Mucosa of descending colon (tissue), 3 donors: ENCODE data around the gene ADCY4. TPM values are rescaled to one million over a fixed set of nuclear protein-coding genes. Genes with fewer than 3 reads are reported as not detected.
"Not testable (repeated sequence)": the region's sequence is repeated elsewhere in the genome, so short reads cannot be mapped to it uniquely, and the experiment has no call there.

ENCODE experiments used
- ATAC-seq: fragments of 200-7000 bp; cut with Tn5 transposase; one replicate; pipeline ENCODE4 v1.9.1; 2020; ENCODE audit warnings: mild to moderate bottlenecking, moderate library complexity
- DNase-seq, 3 donors: peaks; one replicate each; pipeline ENCODE4 v3.0.0-alpha.2; 2020
- H3K36me3 ChIP-seq: fragments of 200-600 bp; one replicate; pipeline ENCODE4 v1.8.0; 2021; ENCODE audit warnings: low read depth, mild to moderate bottlenecking
- H3K4me1 ChIP-seq: fragments of 200-600 bp; one replicate; pipeline ENCODE4 v1.8.0; 2021; ENCODE audit warnings: low read depth, mild to moderate bottlenecking
- H3K4me3 ChIP-seq: fragments of 200-600 bp; one replicate; pipeline ENCODE4 v1.8.0; 2021; ENCODE audit warnings: mild to moderate bottlenecking
- H3K9me3 ChIP-seq: fragments of 200-600 bp; one replicate; pipeline ENCODE4 v1.8.0; 2021; ENCODE audit warnings: mild to moderate bottlenecking
- CTCF ChIP-seq: fragments of 200-600 bp; IDR thresholded peaks from one replicate; pipeline ENCODE4 v1.8.0; 2022; ENCODE audit warnings: antibody characterized with exemption, mild to moderate bottlenecking
- intact Hi-C, 2 donors: fragments of 100-400 bp; cut with DNase I in 1 of 2; cut with micrococcal nuclease in 1 of 2; formaldehyde crosslinking; loops; one replicate each; pipeline versions ENCODE4 v1.11.0 to v1.11.1; 2022; cut with DNase I, micrococcal nuclease
- total RNA-seq, 3 donors: library from RNA; stranded (reverse); fragmentation: NEBNext Ultra II Directional in 2 of 3; extraction: Animal tissue kit (Norgen Biotek cat#: 25700) in 2 of 3; gene quantifications; one replicate each; pipeline versions ENCODE4 v1.2.1 to v1.2.4, GENCODE V29; 2021 to 2023
- donor health status: DM: no; HTN: no; CAD: no; lungs with moderate emphysema.
- donor health status: DM: no; HTN: no; CAD: no.
- donor health status: DM: no; HTN: yes; CAD: no.

ADCY4 gene
- total RNA-seq, 3 donors from 2014 or later = 13.9 to 23.5 (median 20.7) TPM

- TF ChIP-seq CTCF = no peak
- Histone ChIP-seq H3K9me3 (no peaks in the 10 kb centered on the region), H3K36me3 (no peaks in the 10 kb centered on the region), H3K4me3 (no peak overlapping the region), H3K4me1 (no peaks in the 10 kb centered on the region)
- ATAC-seq (no peak), DNase-seq (no peak)
- intact Hi-C loops = no loop called here
Observed at GRCh38 chr14:24360281-24360680, 25.4 kb upstream of the ADCY4 start.

- TF ChIP-seq CTCF = no peak
- H3K9me3 ChIP-seq = no peaks in the 10 kb centered on the region
- no peaks in the 10 kb centered on the region for H3K36me3 ChIP-seq
- DNase-seq = no peak
- H3K4me1 ChIP-seq = peaks cover 4% of the 10 kb centered on the region
- H3K4me3 ChIP-seq = no peak overlapping the region
- intact Hi-C loops = no loop called here
- ATAC-seq = no peak
Observed at GRCh38 chr14:24356208-24356607, 21.3 kb upstream of the ADCY4 start.

- DNase-seq (no peak), ATAC-seq (no peak)
- H3K4me3 ChIP-seq = no peak overlapping the region
- no peaks in the 10 kb centered on the region for H3K36me3 ChIP-seq
- H3K4me1 ChIP-seq = peaks cover 4% of the 10 kb centered on the region
- no peak for TF ChIP-seq CTCF
- H3K9me3 ChIP-seq = no peaks in the 10 kb centered on the region
- intact Hi-C loops = no loop called here
Observed at GRCh38 chr14:24355009-24355408, 20.1 kb upstream of the ADCY4 start.

GRCh38 chr14:24354482-24354825, 19.6 kb upstream of the ADCY4 start:
- H3K4me3 ChIP-seq, H3K9me3 ChIP-seq, intact Hi-C loops, H3K36me3 ChIP-seq, DNase-seq, ATAC-seq, H3K4me1 ChIP-seq: not testable (repeated sequence)

- Histone ChIP-seq H3K36me3 (no peaks in the 10 kb centered on the region), H3K9me3 (no peaks in the 10 kb centered on the region), H3K4me3 (no peak overlapping the region), H3K4me1 (peaks cover 4% of the 10 kb centered on the region)
- intact Hi-C loops = no loop called here
- TF ChIP-seq CTCF = no peak
- DNase-seq (peak in 1 of 3 donors; percentile 62), ATAC-seq (peak; percentile 98)
Observed at GRCh38 chr14:24353559-24354481, 18.9 kb upstream of the ADCY4 start.

GRCh38 chr14:24351517-24351916, 16.6 kb upstream of the ADCY4 start:
- no peak overlapping the region for H3K4me3 ChIP-seq
- no peaks in the 10 kb centered on the region for H3K36me3 ChIP-seq
- no peak for TF ChIP-seq CTCF
- no peak for DNase-seq
- intact Hi-C loops = no loop called here
- H3K4me1 ChIP-seq = peaks cover 4% of the 10 kb centered on the region
- peak; percentile 62 for ATAC-seq
- H3K9me3 ChIP-seq = no peaks in the 10 kb centered on the region
